K562 (cell line): ENCODE data around the gene FAM151A. TPM values are rescaled to one million over a fixed set of nuclear protein-coding genes. Genes with fewer than 3 reads are reported as not detected.

Source experiments
- ATAC-seq: fragments of 200-7000 bp; cut with Tn5 transposase; 3 replicates; pipeline ENCODE4 v1.9.1; 2020; ENCODE audit warnings: moderate library complexity
- BruUV-seq: library from RNA; stranded (reverse); fragments of 400-500 nt; replicated peaks from 2 replicates; lab custom pipeline; 2021; lab: Mats Ljungman, UMichigan
- CTCF ChIA-PET: fragments of 300-600 bp; formaldehyde crosslinking; extraction: SDS; loops from one replicate; lab custom pipeline; 2021; ENCODE audit warnings: low intra/inter-chr PET ratio; lab: Yijun Ruan, JAX
- POLR2A ChIA-PET: fragments of 300-600, 350-650 bp; sonication (Branson Sonifier 250); formaldehyde crosslinking; extraction: SDS; loops from one replicate; lab custom pipeline; 2021; ENCODE audit warnings: antibody characterized with exemption, inconsistent platforms; lab: Yijun Ruan, JAX
- DNase-seq, 4 experiments: peaks; one replicate each; pipeline versions ENCODE4 v3.0.0 to v3.0.0-alpha.2; 2011 to 2018; ENCODE audit warnings: low spot score in 3 of 4, mixed read lengths in 3 of 4; ENCODE audit errors: extremely low read depth in 1 of 4
- FAIRE-seq: peaks from 2 replicates; lab custom pipeline; 2011; peaks lifted over from hg19 to GRCh38; lab: Jason Lieb, UNC
- H2AFZ ChIP-seq: 2 replicates; pipeline ENCODE4 v1.6.0; 2011; ENCODE audit warnings: low read depth, low read length, control low read depth, inconsistent platforms
- H3K27ac ChIP-seq: fragments of 200-600 bp; 3 replicates; pipeline ENCODE4 v1.8.0; 2011; ENCODE audit warnings: low read depth, mild to moderate bottlenecking, control low read depth, inconsistent platforms, low read length, moderate library complexity, mixed read lengths; ENCODE audit errors: extremely low read depth
- H3K27me3 ChIP-seq, 2 experiments: fragments of 300-600 bp in 1 of 2; 2 replicates in 1 of 2; 3 replicates in 1 of 2; pipeline versions ENCODE4 v1.6.0 to v1.8.0; 2011; ENCODE audit warnings: inconsistent platforms in 2 of 2, low read length in 2 of 2, mild to moderate bottlenecking in 1 of 2, mixed read lengths in 1 of 2, moderate library complexity in 1 of 2; ENCODE audit not compliant: control insufficient read depth in 2 of 2, insufficient read depth in 2 of 2
- H3K36me3 ChIP-seq: fragments of 300-600 bp; 3 replicates; pipeline ENCODE4 v1.8.0; 2011; ENCODE audit warnings: mild to moderate bottlenecking, low read length, inconsistent platforms; ENCODE audit not compliant: control insufficient read depth, insufficient read depth
- H3K4me1 ChIP-seq, 2 experiments: fragments of 200-600 bp in 1 of 2; replicated peaks in 1 of 2; 2 replicates in 1 of 2; 3 replicates in 1 of 2; pipeline versions ENCODE4 v1.5.1 to v1.8.0; 2011; ENCODE audit warnings: inconsistent platforms in 2 of 2, low read length in 2 of 2, mild to moderate bottlenecking in 1 of 2, mixed read lengths in 1 of 2, moderate library complexity in 1 of 2; ENCODE audit not compliant: control insufficient read depth in 2 of 2, insufficient read depth in 2 of 2
- H3K4me2 ChIP-seq: 2 replicates; pipeline ENCODE4 v1.6.1; 2011; ENCODE audit warnings: low read length, control low read depth, inconsistent platforms, mixed read lengths; ENCODE audit not compliant: insufficient read depth
- H3K4me3 ChIP-seq: fragments of 200-600 bp; sonication (generic), shearing (Covaris generic); 2 replicates; pipeline ENCODE4 v1.5.1; 2016; ENCODE audit warnings: control low read depth, inconsistent platforms
- H3K79me2 ChIP-seq: fragments of 200-600 bp; 3 replicates; pipeline ENCODE4 v1.8.0; 2011; ENCODE audit warnings: low read length, inconsistent platforms; ENCODE audit not compliant: control insufficient read depth, insufficient read depth
- H3K9ac ChIP-seq, 2 experiments: 2 replicates each; pipeline versions ENCODE4 v1.6.0 to v1.6.1; 2011; ENCODE audit warnings: low read depth in 2 of 2, low read length in 2 of 2, control low read depth in 1 of 2, inconsistent platforms in 1 of 2, mild to moderate bottlenecking in 1 of 2, mixed read lengths in 1 of 2; ENCODE audit not compliant: insufficient read depth in 1 of 2
- H3K9me1 ChIP-seq: one replicate; pipeline ENCODE4 v1.6.0; 2011; ENCODE audit warnings: inconsistent platforms, mild to moderate bottlenecking, low read length, moderate library complexity; ENCODE audit not compliant: control insufficient read depth, insufficient read depth
- H3K9me3 ChIP-seq: replicated peaks from 2 replicates; pipeline ENCODE4 v1.5.1; 2011; ENCODE audit warnings: low read depth, low read length, inconsistent platforms; ENCODE audit not compliant: control insufficient read depth, insufficient read depth
- H4K20me1 ChIP-seq: replicated peaks from 2 replicates; pipeline ENCODE4 v1.6.1; 2011; ENCODE audit warnings: low read length, inconsistent platforms, mixed read lengths; ENCODE audit not compliant: control insufficient read depth, insufficient read depth
- HMBOX1 ChIP-seq: sonication (generic); IDR thresholded peaks from 2 replicates; pipeline ENCODE4 v1.6.1; 2016
- NFRKB ChIP-seq: fragments of 450-650 bp; IDR thresholded peaks from 2 replicates; pipeline ENCODE4 v1.6.1; 2016; ENCODE audit warnings: low read depth
- PTRF ChIP-seq: fragments of 450-650 bp; IDR thresholded peaks from 2 replicates; pipeline ENCODE4 v1.6.1; 2016; ENCODE audit warnings: mild to moderate bottlenecking, missing genetic modification characterization, missing compliant biosample characterization
- RFX5 ChIP-seq: IDR thresholded peaks from 2 replicates; pipeline ENCODE4 v1.6.1; 2011; ENCODE audit warnings: low read depth, mild to moderate bottlenecking, improper control_type of control experiment, low read length
- THRA ChIP-seq: fragments of 450-650 bp; IDR thresholded peaks from 2 replicates; pipeline ENCODE4 v1.6.1; 2017; ENCODE audit warnings: mild to moderate bottlenecking, moderate library complexity
- WGBS: fragments of 100-300 bp; shearing (Covaris generic); methylation state at CpG from one replicate; pipeline ENCODE4 v1.1.6; 2016; ENCODE audit warnings: low coverage, mixed read lengths; ENCODE audit not compliant: insufficient coverage; ENCODE audit errors: missing lambda C conversion rate; 5-methylcytosine and 5-hydroxymethylcytosine counted together
- in situ Hi-C: fragments of 300-500 bp; cut with MboI; formaldehyde crosslinking; loops from 4 replicates; pipeline ENCODE4 v1.15.0; 2018; ENCODE audit warnings: inconsistent platforms, mixed read lengths
- intact Hi-C: fragments of 100-400 bp; cut with micrococcal nuclease; formaldehyde crosslinking; loops from 2 replicates; pipeline ENCODE4 v1.14.2; 2022
- polyA plus RNA-seq, 8 experiments: library from polyadenylated mRNA; depleted of rRNA in 4 of 8; stranded (reverse) in 5 of 8; unstranded in 3 of 8; fragments of >200 nt; fragmentation: Nextera tagmentation in 2 of 8; fragmentation: Illumina TruSeq in 1 of 8; extraction: Ambion mirVana in 2 of 8; extraction: Trizol in 1 of 8; gene quantifications; 2 replicates each; pipeline versions ENCODE4 v1.2.1 to v1.2.3, GENCODE V29; 2011 to 2014; ENCODE audit warnings: inconsistent platforms in 1 of 8, missing spikeins in 1 of 8
- total RNA-seq, 7 experiments: library from RNA; depleted of rRNA in 6 of 7; stranded (reverse); fragments of >200 nt in 6 of 7; fragmentation: Illumina TruSeq in 2 of 7; extraction: Trizol in 2 of 7; gene quantifications; 2 replicates each; pipeline versions ENCODE4 v1.2.1 to v1.2.3, GENCODE V29; 2011 to 2021; ENCODE audit warnings: low replicate concordance in 1 of 7

FAM151A gene
- total and polyA plus RNA-seq, 9 of the 15 experiments (the other 6 are each of a cell fraction or from before 2014, with no cell fraction given), result not detected

GRCh38 chr1:54570161-54570560 is 53.2 kb downstream of the FAM151A start:
- WGBS, result 27% methylated on average over 5 of the region's 5 CpGs
- POLR2A ChIA-PET, result interaction anchor here (1.1 kb wide), 1 partner anchor 20 kb away, joined by 3 read pairs; no protein-coding TSS in a partner anchor
- in situ Hi-C loops, result no loop called here
- no peaks in the 10 kb centered on the region for H3K9me1 ChIP-seq
- no peaks in the 10 kb centered on the region for H3K9me3 ChIP-seq
- H2AFZ ChIP-seq, result no peak overlapping the region
- CTCF ChIA-PET, result no interaction called here
- DNase-seq, result no peak
- no peak overlapping the region for H3K4me2 ChIP-seq
- TF ChIP-seq THRA, result no peak
- no peak for TF ChIP-seq RFX5
- TF ChIP-seq PTRF (tag), result no peak
- no peak for TF ChIP-seq HMBOX1
- no peak for TF ChIP-seq NFRKB
- H3K79me2 ChIP-seq, result no peaks in the 10 kb centered on the region
- H3K4me1 ChIP-seq, result peaks cover 8 to 11% of the 10 kb centered on the region in 2 experiments
- no peaks in the 10 kb centered on the region for H4K20me1 ChIP-seq
- FAIRE-seq, result no peak
- no peak overlapping the region for H3K9ac ChIP-seq
- no peak overlapping the region for H3K4me3 ChIP-seq
- no peak for ATAC-seq
- no peak overlapping the region for H3K27ac ChIP-seq
- no TSS peak for BruUV-seq
- peaks cover 20 to 48% of the 10 kb centered on the region in 2 experiments; a peak in 4 of 5 replicates for H3K27me3 ChIP-seq
- no peaks in the 10 kb centered on the region for H3K36me3 ChIP-seq
- intact Hi-C loops, result no loop called here
